IPS DF 19.7 (cell line): Measurements from ENCODE around the gene SLA2.
A peak's percentile ranks its signal among the peaks of the same experiment; 100 is the strongest.
"Not testable (repeated sequence)": the region's sequence is repeated elsewhere in the genome, so short reads cannot be mapped to it uniquely, and the experiment has no call there.

ENCODE experiments used
- DNase-seq: peaks from one replicate; pipeline ENCODE4 v3.0.0-alpha.2; 2013; ENCODE audit warnings: low read depth, low spot score

Gene SLA2

DNA sequence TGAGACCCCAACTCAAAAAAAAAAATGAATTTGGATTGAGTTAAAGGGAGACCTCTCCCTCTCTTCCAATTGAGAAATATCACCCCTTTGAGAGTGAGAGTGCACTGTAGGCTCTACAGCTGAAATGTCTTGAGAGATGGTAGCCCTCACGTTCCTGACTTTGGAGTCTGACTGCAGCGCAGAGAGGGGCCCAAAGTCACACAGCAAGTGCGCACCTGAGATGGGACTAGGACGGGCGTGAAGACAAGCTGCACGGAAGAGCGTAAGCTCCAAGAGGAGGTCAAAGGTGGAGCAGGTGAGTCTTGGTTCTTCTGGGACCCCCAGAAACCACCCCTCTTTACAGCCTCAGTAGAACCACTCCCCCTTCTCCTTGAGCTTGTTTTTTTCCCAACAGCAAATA lies 643 bp downstream of the SLA2 start:
- no peak for DNase-seq

GRCh38 chr20:36644706-36645095 lies 1.3 kb downstream of the SLA2 start:
- DNase-seq = no peak

DNA sequence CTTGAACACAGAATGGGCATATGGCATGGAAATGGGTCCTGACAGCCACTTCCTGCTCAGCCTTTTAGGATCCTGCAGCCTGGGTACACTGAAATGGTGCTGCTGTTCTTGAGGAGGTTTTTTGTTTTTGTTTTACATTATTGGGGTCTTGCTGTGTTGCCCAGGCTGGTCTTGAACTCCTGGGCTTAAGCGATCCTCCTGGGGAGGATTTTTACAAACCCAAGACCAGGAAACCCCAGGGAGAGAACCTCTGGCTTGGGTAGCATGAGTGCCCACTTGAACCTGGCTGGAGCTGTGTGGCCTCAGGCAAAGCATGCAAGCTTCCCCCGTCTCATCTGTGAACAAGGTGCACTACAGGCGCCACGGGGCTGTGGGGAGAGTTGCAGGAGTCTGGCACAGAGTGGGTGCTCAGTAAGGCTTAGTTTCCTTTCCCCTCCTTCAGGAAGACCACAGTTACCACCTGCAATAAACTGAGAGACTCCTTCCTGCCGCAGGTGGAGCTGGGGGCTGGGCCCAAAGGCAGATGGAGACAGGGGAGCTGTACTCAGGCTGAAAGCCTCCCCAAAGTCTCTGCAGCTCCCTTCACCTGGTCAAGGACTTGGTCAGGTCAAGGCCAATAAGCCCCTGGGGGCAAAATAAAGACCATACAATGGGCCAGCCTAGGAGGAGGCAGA lies 1.8 kb downstream of the SLA2 start:
- DNase-seq = no peak

- DNase-seq = no peak
These were observed 3.9 kb downstream of the SLA2 start for GRCh38 chr20:36642136-36642535.

- no peak for DNase-seq
These were observed 4.5 kb downstream of the SLA2 start for GRCh38 chr20:36641506-36641843.

GRCh38 chr20:36638876-36639400 lies 7.1 kb downstream of the SLA2 start:
- not testable (repeated sequence) for DNase-seq

DNA sequence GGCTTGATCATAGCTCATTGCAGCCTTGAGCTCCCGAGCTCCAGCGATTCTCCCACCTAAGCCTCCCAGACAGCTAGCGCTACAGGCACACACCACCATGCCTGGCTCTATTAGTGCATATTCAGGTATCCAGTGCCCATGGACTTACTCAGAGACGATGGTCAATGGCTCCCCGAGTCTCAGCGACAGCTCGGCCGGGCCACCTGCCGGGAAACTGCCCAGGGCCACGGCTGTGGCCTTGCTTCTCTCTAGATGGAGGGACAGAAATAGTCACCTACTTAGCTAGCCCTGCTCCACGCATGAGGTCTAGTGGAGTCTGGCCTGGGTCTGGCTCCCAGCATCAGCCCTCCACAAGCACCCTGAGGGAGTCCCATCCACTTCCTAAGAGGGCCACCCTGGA lies 11.7 kb downstream of the SLA2 start:
- DNase-seq = no peak

DNA sequence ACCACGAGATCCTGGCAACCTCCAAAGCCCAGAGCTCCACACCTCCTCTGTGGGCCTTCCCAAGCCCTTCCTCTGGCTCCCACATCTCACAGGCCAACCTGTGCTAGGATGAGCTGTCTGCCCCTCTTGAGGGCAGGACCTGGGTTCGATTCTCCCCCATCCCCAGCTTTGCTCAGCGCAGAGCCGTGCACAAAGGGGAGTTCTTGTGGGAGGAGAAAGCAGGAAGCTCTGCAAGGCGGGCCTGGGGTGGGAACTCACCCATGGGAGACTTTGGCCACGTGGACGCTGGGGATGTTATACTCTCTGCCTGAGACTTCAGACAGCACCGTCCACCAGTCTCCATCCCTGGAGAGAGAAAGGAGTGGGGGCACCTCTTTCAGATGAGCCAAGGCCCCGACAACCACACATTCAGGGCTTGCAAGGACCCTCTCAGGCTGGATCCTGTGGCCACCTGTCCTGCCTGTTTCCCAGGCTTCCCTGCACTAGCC lies 12.7 kb downstream of the SLA2 start:
- DNase-seq = no peak

DNA sequence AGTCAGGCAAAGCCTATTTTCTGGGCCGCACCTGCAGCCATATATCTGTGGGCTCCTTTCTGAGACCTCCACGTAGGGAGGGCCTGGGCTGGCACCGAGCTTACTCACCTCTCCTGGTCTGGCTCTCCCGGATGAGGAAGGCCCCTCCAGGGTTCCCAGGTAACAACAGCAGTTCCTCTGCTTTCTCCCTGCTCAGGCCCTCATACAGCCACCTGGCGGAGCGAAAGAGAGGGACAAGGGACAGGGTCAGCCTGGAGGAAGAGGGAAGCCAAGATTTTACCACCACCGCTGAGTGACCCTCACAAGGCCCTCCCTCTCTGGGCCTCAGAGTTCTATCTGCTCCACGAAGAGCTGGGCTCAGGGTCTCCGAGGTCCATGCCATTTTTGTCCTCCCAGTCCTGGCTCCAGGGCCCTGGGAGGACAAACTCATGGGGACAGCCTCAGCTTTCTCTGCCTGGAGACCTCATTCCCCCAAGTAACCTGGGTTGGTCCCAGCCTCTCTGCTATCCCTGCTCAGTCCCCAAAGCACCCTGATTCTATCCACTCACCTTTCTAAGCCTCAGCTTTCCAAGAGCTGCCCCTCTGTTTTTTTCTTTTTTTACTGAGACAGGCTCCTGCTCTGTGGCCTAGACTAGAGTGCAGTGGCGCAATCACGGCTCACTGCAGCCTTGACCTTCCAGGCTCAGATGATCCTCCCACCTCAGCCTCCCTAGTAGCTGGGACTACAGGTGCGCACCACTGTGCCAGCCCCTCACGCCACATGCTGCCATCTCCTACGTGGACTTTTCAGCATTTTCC lies 13.3 kb downstream of the SLA2 start:
- peak; percentile 42 for DNase-seq

DNA sequence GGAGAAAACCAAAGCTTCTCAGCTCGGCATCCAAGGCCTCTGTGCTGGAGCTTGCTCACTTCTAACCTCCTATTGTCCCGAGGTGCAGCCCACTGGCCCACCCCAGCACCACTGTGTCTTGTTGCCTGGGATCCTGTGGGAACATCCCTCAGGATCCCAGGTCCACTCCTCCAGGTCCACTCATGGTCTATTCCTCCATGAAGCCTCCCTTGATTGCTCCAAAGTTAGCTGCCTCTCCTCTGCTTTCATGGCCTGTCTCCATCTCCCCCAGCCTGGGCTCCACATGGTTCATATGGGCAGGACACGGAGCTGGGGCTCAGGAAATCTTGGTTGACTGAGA lies 13.9 kb downstream of the SLA2 start:
- no peak for DNase-seq

GRCh38 chr20:36631646-36632045 lies 14.3 kb downstream of the SLA2 start:
- DNase-seq = no peak

- DNase-seq = no peak
These were observed 16.0 kb downstream of the SLA2 start for GRCh38 chr20:36629719-36630681.

GRCh38 chr20:36628076-36628475 lies 17.9 kb downstream of the SLA2 start:
- no peak for DNase-seq

GRCh38 chr20:36624944-36625324 lies 21.1 kb downstream of the SLA2 start:
- no peak for DNase-seq

DNA sequence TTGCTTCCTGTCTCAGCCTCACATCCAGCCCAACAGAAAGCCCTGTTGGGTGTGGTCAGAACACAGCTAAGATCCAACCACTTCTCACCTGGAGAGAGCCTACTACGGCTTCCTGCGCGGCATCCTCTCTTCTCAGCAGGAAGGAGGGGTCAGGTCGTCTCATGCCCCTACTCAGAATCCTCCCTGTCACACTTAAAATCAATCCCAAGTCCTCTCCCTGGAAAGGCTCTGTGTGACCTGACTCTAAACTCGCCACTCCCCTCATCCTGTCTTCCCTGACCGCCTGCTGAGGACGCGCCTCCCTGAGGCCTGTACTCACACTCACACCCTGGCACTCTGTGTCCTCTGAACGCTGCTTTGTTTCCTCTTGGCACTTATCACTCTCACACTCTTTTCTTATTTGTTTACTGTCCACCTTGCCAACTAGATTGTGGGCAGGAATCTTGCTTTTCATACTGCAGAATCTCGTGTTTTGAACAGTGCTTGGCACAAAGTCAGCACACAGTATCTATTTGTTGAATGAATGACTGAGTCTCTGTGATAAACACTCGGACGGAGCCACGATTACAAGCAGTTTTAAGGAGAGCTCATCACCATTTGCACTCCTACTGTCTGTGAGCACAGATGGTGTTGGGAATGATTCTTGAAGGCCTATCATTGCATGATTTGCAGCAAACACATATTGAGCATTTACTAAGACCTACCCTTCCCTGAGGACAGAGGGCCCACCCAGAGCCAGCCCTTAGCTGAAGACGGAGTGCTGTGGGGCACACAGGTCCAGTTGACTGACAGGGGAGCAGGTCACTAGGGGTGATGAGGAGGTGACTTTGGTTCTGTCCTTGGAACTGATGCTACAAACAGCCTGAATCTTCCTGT lies 21.7 kb downstream of the SLA2 start:
- no peak for DNase-seq

DNA sequence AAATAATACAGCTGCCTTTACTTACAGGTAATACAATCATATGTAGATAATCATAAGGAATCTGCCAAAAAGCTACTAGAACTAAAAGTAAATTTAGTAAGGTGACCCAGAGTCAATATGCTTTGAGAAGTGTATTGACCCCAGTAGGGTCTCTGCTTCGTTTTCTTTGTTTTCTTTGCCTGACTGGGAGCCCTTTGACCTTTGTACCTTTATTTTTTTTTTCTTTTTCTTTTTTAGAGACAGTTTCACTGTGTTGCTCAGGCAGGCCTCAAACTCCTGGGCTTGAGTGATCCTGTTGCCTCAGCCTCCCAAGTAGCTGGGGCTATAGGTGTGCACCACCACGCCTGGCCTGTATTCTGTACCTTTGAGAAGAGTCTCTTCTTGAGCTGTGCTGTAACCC lies 22.6 kb downstream of the SLA2 start:
- DNase-seq = no peak

DNA sequence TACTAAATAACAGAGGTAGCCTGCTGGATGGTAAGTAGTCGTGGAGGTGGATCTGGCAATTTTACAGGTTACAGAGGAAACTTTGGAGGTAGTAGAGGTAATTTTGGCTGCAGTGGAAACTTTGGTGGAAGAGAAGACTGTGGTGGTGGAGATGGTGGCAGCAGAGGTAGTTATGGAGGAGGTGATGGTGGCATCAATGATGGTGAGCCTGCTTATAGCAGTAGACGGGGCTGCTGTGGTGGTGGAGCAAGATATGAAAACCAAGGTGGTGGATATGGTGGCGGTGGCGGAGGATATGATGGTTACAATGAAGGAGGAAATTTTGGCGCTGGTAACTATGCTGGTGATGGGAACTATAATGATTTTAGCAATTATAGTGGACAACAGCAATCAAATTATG lies 25.1 kb downstream of the SLA2 start:
- no peak for DNase-seq

- DNase-seq = no peak
These were observed 31.0 kb downstream of the SLA2 start for GRCh38 chr20:36614781-36615557.

DNA sequence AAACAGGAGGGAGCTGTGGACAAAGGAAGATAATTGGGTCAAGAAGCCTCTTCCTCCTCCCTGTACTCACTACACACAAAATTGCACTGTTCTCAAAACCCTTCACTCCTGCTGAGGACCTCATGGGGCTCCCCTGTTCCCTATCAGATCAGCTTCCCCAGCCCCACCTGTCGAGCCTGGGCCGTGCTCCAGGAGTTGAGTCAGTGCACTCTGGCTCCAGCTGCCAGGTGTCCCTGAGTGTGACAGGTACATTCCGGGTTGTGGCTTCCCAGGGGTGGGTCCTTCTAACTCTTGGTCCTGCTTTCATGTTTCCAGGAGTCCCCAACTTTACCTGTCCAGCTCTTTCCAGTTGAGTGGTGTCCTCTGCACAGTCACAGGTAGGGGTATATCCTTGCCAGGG lies 32.0 kb downstream of the SLA2 start:
- no peak for DNase-seq

GRCh38 chr20:36611625-36612024 lies 34.4 kb downstream of the SLA2 start:
- no peak for DNase-seq
